GM03348 (cell line): ENCODE results near the gene RNF8.
"Not testable (repeated sequence)": the region's sequence is repeated elsewhere in the genome, so short reads cannot be mapped to it uniquely, and the experiment has no call there.

Experiments
- DNase-seq: peaks from one replicate; pipeline ENCODE4 v3.0.0; 2012; ENCODE audit warnings: low spot score

Gene RNF8

GRCh38 chr6:37399795-37400490 is 46.2 kb downstream of the RNF8 start:
- DNase-seq: no peak

GRCh38 chr6:37401658-37402057 is 47.9 kb downstream of the RNF8 start:
- DNase-seq: not testable (repeated sequence)

- no peak for DNase-seq
Measured at GRCh38 chr6:37406726-37407341, 53.1 kb downstream of the RNF8 start.

- DNase-seq: no peak
Measured at GRCh38 chr6:37407948-37408347, 54.2 kb downstream of the RNF8 start.

- DNase-seq: no peak
Measured at GRCh38 chr6:37409501-37409900, 55.7 kb downstream of the RNF8 start.

GRCh38 chr6:37417393-37417792 is 63.6 kb downstream of the RNF8 start:
- DNase-seq: no peak

GRCh38 chr6:37418722-37419121 is 64.9 kb downstream of the RNF8 start:
- no peak for DNase-seq

GRCh38 chr6:37426058-37426944 is 72.5 kb downstream of the RNF8 start:
- DNase-seq: no peak

- DNase-seq: no peak
Measured at GRCh38 chr6:37426945-37427510, 73.2 kb downstream of the RNF8 start.

GRCh38 chr6:37429352-37429750 is 75.6 kb downstream of the RNF8 start:
- DNase-seq: no peak

- peak; percentile 15 for DNase-seq
Measured at GRCh38 chr6:37432590-37432915, 78.8 kb downstream of the RNF8 start.

GRCh38 chr6:37432916-37433656 is 79.3 kb downstream of the RNF8 start, which contains the start of gene CMTR1:
Gene CMTR1, plus strand, starts transcription at chr6:37433221. Its CDS starts 2,409 bp downstream, at chr6:37435630.
- DNase-seq: peak; percentile 99

GRCh38 chr6:37433657-37434271 is 80.0 kb downstream of the RNF8 start:
- peak; percentile 27 for DNase-seq

- DNase-seq: no peak
Measured at GRCh38 chr6:37435373-37435772, 81.6 kb downstream of the RNF8 start.

- DNase-seq: no peak
Measured at GRCh38 chr6:37435816-37436215, 82.0 kb downstream of the RNF8 start.

- DNase-seq: no peak
Measured at GRCh38 chr6:37438930-37439329, 85.1 kb downstream of the RNF8 start.

GRCh38 chr6:37441651-37442050 is 87.9 kb downstream of the RNF8 start:
- DNase-seq: no peak

- no peak for DNase-seq
Measured at GRCh38 chr6:37442416-37443215, 88.8 kb downstream of the RNF8 start.

GRCh38 chr6:37443216-37443542 is 89.4 kb downstream of the RNF8 start:
- DNase-seq: not testable (repeated sequence)
